MCF 10A (cell line): ENCODE measurements around the gene IGFBP1. TPM values are rescaled to one million over a fixed set of nuclear protein-coding genes. Genes with fewer than 3 reads are reported as not detected.

Experiments
- BruUV-seq: library from RNA; stranded (reverse); fragments of 400-500 nt; replicated peaks from 2 replicates; lab custom pipeline; 2021; lab: Mats Ljungman, UMichigan
- CTCF ChIA-PET: fragments of 300-600 bp; sonication (Branson Sonifier 250); formaldehyde crosslinking; extraction: SDS; loops from one replicate; lab custom pipeline; 2021; ENCODE audit warnings: antibody characterized with exemption, inconsistent platforms; lab: Yijun Ruan, JAX
- POLR2A ChIA-PET: fragments of 300-600, 350-650 bp; sonication (Branson Sonifier 250); formaldehyde crosslinking; extraction: SDS; loops from one replicate; lab custom pipeline; 2020; ENCODE audit warnings: antibody characterized with exemption, inconsistent platforms; lab: Yijun Ruan, JAX
- DNase-seq: peaks from one replicate; pipeline ENCODE4 v3.0.0-alpha.2; 2018; ENCODE audit not compliant: unreplicated experiment
- H3K27ac Mint-ChIP-seq: one replicate; pipeline ENCODE4 v1.8.0; 2022; ENCODE audit warnings: mild to moderate bottlenecking, low read depth, mixed read lengths; ENCODE audit not compliant: unreplicated experiment
- H3K27me3 Mint-ChIP-seq: one replicate; pipeline ENCODE4 v1.8.0; 2022; ENCODE audit warnings: mixed read lengths; ENCODE audit not compliant: insufficient read depth, unreplicated experiment
- H3K36me3 Mint-ChIP-seq: one replicate; pipeline ENCODE4 v1.8.0; 2022; ENCODE audit warnings: mild to moderate bottlenecking, moderate library complexity, mixed read lengths; ENCODE audit not compliant: insufficient read depth, unreplicated experiment
- H3K4me1 Mint-ChIP-seq: one replicate; pipeline ENCODE4 v1.8.0; 2022; ENCODE audit warnings: mixed read lengths; ENCODE audit not compliant: insufficient read depth, unreplicated experiment
- H3K4me3 Mint-ChIP-seq: one replicate; pipeline ENCODE4 v1.8.0; 2022; ENCODE audit warnings: mild to moderate bottlenecking, moderate library complexity, mixed read lengths; ENCODE audit not compliant: unreplicated experiment
- H3K9me3 Mint-ChIP-seq: one replicate; pipeline ENCODE4 v1.8.0; 2022; ENCODE audit warnings: mixed read lengths; ENCODE audit not compliant: unreplicated experiment
- intact Hi-C: fragments of 100-400 bp; cut with micrococcal nuclease; formaldehyde crosslinking; loops from 2 replicates; pipeline ENCODE4 v1.14.1; 2022
- total RNA-seq: library from RNA; stranded (reverse); gene quantifications from 2 replicates; pipeline ENCODE4 v1.2.3, GENCODE V29; 2022
- TF ChIP-seq, protein P1 (sequence below): fragments of 200-600 bp; IDR thresholded peaks from one replicate; pipeline ENCODE4 v1.8.0; 2022; ENCODE audit warnings: antibody characterized with exemption, mild to moderate bottlenecking; ENCODE audit not compliant: unreplicated experiment

Gene IGFBP1
- total RNA-seq, 1 experiment from 2014 or later = not detected

DNA sequence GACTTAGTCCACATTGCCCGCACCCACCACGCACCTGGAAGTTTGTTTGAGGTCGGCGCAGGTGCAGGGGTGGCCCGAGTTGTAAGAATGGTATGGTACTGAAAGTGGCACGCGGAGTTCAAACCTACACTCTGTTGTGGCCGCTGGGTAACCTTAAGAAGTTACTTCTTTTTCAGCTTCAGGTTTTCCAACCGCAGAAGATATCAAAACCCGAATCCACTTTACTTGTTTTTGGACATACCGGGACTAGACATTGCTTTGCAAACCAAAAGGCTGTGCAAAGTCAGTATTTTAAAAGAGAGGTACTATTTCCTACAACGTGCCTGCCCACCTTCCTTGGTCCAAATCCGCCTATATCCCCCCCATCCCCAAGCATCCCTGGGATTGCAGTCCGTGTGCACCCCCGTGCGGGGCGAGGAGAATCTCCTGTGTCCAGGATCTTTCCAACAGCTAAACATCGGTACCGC is 31.7 kb downstream of the IGFBP1 start:
- H3K27me3 Mint-ChIP-seq = no peaks in the 10 kb centered on the region
- peaks cover 6% of the 10 kb centered on the region for H3K36me3 Mint-ChIP-seq
- H3K4me3 Mint-ChIP-seq = peak overlapping the region; percentile 74
- H3K9me3 Mint-ChIP-seq = no peaks in the 10 kb centered on the region
- TF ChIP-seq, protein P1, sequence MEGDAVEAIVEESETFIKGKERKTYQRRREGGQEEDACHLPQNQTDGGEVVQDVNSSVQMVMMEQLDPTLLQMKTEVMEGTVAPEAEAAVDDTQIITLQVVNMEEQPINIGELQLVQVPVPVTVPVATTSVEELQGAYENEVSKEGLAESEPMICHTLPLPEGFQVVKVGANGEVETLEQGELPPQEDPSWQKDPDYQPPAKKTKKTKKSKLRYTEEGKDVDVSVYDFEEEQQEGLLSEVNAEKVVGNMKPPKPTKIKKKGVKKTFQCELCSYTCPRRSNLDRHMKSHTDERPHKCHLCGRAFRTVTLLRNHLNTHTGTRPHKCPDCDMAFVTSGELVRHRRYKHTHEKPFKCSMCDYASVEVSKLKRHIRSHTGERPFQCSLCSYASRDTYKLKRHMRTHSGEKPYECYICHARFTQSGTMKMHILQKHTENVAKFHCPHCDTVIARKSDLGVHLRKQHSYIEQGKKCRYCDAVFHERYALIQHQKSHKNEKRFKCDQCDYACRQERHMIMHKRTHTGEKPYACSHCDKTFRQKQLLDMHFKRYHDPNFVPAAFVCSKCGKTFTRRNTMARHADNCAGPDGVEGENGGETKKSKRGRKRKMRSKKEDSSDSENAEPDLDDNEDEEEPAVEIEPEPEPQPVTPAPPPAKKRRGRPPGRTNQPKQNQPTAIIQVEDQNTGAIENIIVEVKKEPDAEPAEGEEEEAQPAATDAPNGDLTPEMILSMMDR = no peak
- intact Hi-C loops = loop anchor here (5.0 to 10.0 kb wide), 6 partner anchors 48 to 1182 kb away; partner anchors contain the start of gene CCDC201
- no peak for DNase-seq
- CTCF ChIA-PET = interaction anchor here (0.6 to 11.5 kb wide), 9 partner anchors 12 to 1284 kb away, joined by 3 to 191 read pairs (median 3); no protein-coding TSS in a partner anchor
- TSS peak; percentile 49 for BruUV-seq
- POLR2A ChIA-PET = interaction anchor here (1.2 kb wide), 1 partner anchor 38 kb away, joined by 5 read pairs; no protein-coding TSS in a partner anchor
- H3K4me1 Mint-ChIP-seq = peaks cover 44% of the 10 kb centered on the region
- H3K27ac Mint-ChIP-seq = no peak overlapping the region

GRCh38 chr7:45920502-45921380 is 32.5 kb downstream of the IGFBP1 start, which contains the start of gene IGFBP3:
IGFBP3 (minus strand) TSS chr7:45921272; CDS start chr7:45921140, 132 bp downstream.
- Mint-ChIP-seq H3K4me3 (peak within 1 kb of the TSS; percentile 74), H3K36me3 (peaks cover 6% of the 10 kb centered on the region), H3K27me3 (no peaks in the 10 kb centered on the region), H3K4me1 (peaks cover 45% of the 10 kb centered on the region), H3K9me3 (no peaks in the 10 kb centered on the region), H3K27ac (no peak within 1 kb of the TSS)
- ChIA-PET POLR2A (interaction anchor here (0.6 kb wide), 2 partner anchors 352 to 1022 kb away, joined by 3 read pairs; no protein-coding TSS in a partner anchor), CTCF (interaction anchor here (0.6 to 11.5 kb wide), 11 partner anchors 15 to 1284 kb away, joined by 3 to 191 read pairs (median 3); no protein-coding TSS in a partner anchor)
- DNase-seq = peak; percentile 43
- BruUV-seq = no TSS peak
- TF ChIP-seq, protein P1 = no peak
- intact Hi-C loops = loop anchor here (5.0 to 10.0 kb wide), 6 partner anchors 48 to 1182 kb away; partner anchors contain the start of gene CCDC201

- TF ChIP-seq, protein P1 = no peak
- Mint-ChIP-seq H3K4me1 (peaks cover 45% of the 10 kb centered on the region), H3K27ac (no peak overlapping the region), H3K9me3 (no peaks in the 10 kb centered on the region), H3K27me3 (no peaks in the 10 kb centered on the region), H3K36me3 (no peaks in the 10 kb centered on the region), H3K4me3 (peak overlapping the region; percentile 74)
- POLR2A ChIA-PET = interaction anchor here (0.6 kb wide), 1 partner anchor 352 kb away, joined by 3 read pairs; no protein-coding TSS in a partner anchor
- CTCF ChIA-PET = interaction anchor here (0.6 to 11.5 kb wide), 9 partner anchors 14 to 437 kb away, joined by 3 to 191 read pairs (median 3); no protein-coding TSS in a partner anchor
- intact Hi-C loops = loop anchor here (5.0 to 10.0 kb wide), 6 partner anchors 49 to 1181 kb away; partner anchors contain the start of gene CCDC201
- BruUV-seq = no TSS peak
- no peak for DNase-seq
These were observed 33.1 kb downstream of the IGFBP1 start for GRCh38 chr7:45921381-45921698.
